ENCODE data around the gene GFOD2. TPM values are rescaled to one million over a fixed set of nuclear protein-coding genes. Genes with fewer than 3 reads are reported as not detected.

Gene GFOD2
- total and polyA plus RNA-seq, 7 experiments from 2014 or later = 4.6 to 14.6 (median 11.4) TPM

DNA sequence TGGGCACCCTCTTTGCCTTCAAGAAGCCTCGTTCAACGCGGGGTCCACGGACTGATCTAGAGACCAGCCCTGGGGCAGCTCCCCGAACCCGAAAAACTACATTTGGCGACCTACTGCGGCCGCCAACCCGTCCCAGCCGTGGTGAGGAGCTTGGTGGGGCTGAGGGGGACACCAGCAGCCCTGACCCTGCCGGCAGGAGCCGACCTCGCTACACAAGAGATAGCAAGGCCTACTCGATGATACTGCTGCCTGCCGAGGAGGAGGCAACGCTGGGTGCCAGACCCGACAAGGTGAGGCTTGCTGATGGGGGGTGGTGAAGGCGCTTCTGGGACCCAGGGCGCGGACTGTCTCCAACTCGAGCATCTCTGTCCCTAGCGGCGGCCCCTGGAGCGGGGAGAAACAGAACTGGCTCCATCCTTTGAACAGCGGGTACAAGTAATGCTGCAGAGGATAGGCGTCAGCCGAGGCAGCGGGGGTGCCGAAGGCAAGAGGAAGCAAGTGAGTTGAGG lies 64.7 kb downstream of the GFOD2 start:
- no peaks in the 10 kb centered on the region for H3K9me3 Mint-ChIP-seq
- H3K36me3 Mint-ChIP-seq = peaks cover 8 to 26% (median 21%) of the 10 kb centered on the region in 5 donors
- peak overlapping the region in 1 of 9 donors; percentile 80 for H3K27ac Mint-ChIP-seq
- H3K4me3 ChIP-seq (ENCODE audit: low read length) = no peak overlapping the region
- no peaks in the 10 kb centered on the region for H3K9me3 ChIP-seq (ENCODE audit: control insufficient read depth in 2 of 3, low read length in 3 of 3)
- intact Hi-C loops (cut with micrococcal nuclease) = no loop called here
- POLR2A ChIA-PET = interaction anchor here (0.9 kb wide), 1 partner anchor 9 kb away, joined by 3 read pairs; no protein-coding TSS in a partner anchor
- no peak for ATAC-seq
- H3K4me1 Mint-ChIP-seq = peaks cover 14 to 31% (median 25%) of the 10 kb centered on the region in 7 donors
- no peak overlapping the region for H3K4me3 Mint-ChIP-seq
- H3K27me3 Mint-ChIP-seq = no peaks in the 10 kb centered on the region
- DNase-seq = no peak
- no peaks in the 10 kb centered on the region for H3K27me3 ChIP-seq (ENCODE audit: control insufficient read depth in 2 of 2, insufficient read depth in 2 of 2, low read length in 2 of 2)
- H3K36me3 ChIP-seq (ENCODE audit: control insufficient read depth in 2 of 3, insufficient read depth in 3 of 3, low read length in 3 of 3) = peaks cover 0 to 83% (median 30%) of the 10 kb centered on the region in 3 experiments
- H3K4me1 ChIP-seq (ENCODE audit: control insufficient read depth in 2 of 2, insufficient read depth in 2 of 2, low read length in 2 of 2) = peaks cover 6 to 8% of the 10 kb centered on the region in 2 donors
- CTCF ChIA-PET = interaction anchor here (1.1 kb wide), 1 partner anchor 13 kb away, joined by 3 read pairs; no protein-coding TSS in a partner anchor
- H3K27ac ChIP-seq (ENCODE audit: low read depth, low read length) = no peak overlapping the region

DNA sequence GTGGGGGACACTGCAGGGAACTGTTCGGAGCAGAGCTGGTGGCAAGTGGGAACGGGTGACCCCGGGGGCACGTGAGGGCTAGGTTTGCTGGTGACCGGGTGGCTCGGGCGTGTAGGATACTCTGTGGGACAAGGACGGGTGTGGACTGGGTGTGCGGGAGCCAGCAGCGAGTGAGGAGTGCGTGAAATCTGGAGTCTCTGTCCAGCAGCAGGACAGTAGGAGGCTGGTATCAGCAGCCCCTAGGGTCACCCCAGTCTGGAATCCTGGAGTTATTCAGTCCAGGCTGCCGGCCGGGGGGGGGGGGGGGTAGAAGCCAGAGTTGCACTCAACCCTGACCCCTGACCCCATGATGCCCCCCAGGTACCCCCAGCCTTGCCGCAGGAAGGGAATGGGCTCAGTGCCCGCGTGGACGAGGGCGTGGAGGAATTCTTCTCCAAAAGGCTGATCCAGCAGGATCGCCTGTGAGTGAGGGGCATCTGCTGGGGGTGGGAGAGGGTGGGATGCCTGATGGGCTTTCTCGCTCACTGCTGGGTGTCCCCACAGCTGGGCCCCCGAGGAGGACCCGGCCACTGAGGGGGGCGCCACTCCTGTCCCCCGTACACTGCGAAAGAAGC lies 65.2 kb downstream of the GFOD2 start:
- no peaks in the 10 kb centered on the region for H3K27me3 Mint-ChIP-seq
- Histone ChIP-seq H3K9me3 (ENCODE audit: control insufficient read depth in 2 of 3, low read length in 3 of 3) (no peaks in the 10 kb centered on the region), H3K4me1 (ENCODE audit: control insufficient read depth in 2 of 2, insufficient read depth in 2 of 2, low read length in 2 of 2) (peaks cover under 1 to 4% of the 10 kb centered on the region in 2 donors), H3K4me3 (ENCODE audit: low read length) (no peak overlapping the region), H3K27me3 (ENCODE audit: control insufficient read depth in 2 of 2, insufficient read depth in 2 of 2, low read length in 2 of 2) (no peaks in the 10 kb centered on the region), H3K27ac (ENCODE audit: low read depth, low read length) (no peak overlapping the region), H3K36me3 (ENCODE audit: control insufficient read depth in 2 of 3, insufficient read depth in 3 of 3, low read length in 3 of 3) (peaks cover 0 to 89% (median 34%) of the 10 kb centered on the region in 3 experiments)
- ATAC-seq (no peak), DNase-seq (no peak)
- ChIA-PET POLR2A (interaction anchor here (0.9 kb wide), 1 partner anchor 10 kb away, joined by 3 read pairs; no protein-coding TSS in a partner anchor), CTCF (interaction anchor here (1.1 kb wide), 1 partner anchor 14 kb away, joined by 3 read pairs; no protein-coding TSS in a partner anchor)
- H3K9me3 Mint-ChIP-seq = no peaks in the 10 kb centered on the region
- no peak overlapping the region for H3K4me3 Mint-ChIP-seq
- peak overlapping the region in 1 of 9 donors; percentile 80 for H3K27ac Mint-ChIP-seq
- intact Hi-C loops (cut with micrococcal nuclease) = no loop called here
- H3K36me3 Mint-ChIP-seq = peaks cover 8 to 26% (median 21%) of the 10 kb centered on the region in 5 donors
- peaks cover 8 to 26% (median 21%) of the 10 kb centered on the region in 7 donors for H3K4me1 Mint-ChIP-seq

DNA sequence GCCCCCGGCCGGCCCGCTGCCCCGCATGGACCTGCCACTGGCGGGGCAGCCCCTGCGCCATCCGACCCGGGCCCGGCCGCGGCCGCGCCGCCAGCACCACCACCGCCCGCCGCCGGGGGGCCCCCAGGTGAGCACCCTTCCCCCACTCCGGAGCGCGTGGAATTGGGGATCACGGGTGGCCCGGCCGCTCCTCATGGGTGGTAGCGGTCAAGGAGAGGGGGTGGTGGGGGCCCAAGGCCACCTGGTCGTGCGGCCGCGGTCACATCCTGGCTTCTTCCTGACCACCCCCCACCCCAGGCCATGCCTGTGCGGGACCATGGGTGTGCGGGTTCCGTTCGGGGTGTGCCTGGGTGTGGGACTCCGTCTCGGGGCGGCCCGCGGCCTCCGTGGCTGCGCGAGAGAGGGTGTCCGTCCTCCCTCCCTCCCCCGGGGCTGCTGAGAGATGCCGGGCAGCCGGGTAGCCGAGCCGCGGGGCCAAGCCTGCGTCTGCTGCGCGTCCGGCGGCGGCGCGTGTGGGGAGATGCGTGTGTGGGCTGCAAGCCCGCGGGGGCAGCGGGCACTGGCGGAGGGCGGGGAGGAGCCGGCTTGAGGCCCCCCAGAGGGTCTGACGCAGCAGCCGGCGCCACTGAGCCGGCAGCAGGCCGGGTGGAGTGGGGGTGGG lies 65.9 kb downstream of the GFOD2 start:
- peaks cover 9 to 19% (median 17%) of the 10 kb centered on the region in 7 donors for H3K4me1 Mint-ChIP-seq
- Histone ChIP-seq H3K27ac (ENCODE audit: low read depth, low read length) (no peak overlapping the region), H3K4me1 (ENCODE audit: control insufficient read depth in 2 of 2, insufficient read depth in 2 of 2, low read length in 2 of 2) (no peaks in the 10 kb centered on the region), H3K27me3 (ENCODE audit: control insufficient read depth in 2 of 2, insufficient read depth in 2 of 2, low read length in 2 of 2) (no peaks in the 10 kb centered on the region), H3K36me3 (ENCODE audit: control insufficient read depth in 2 of 3, insufficient read depth in 3 of 3, low read length in 3 of 3) (peaks cover 0 to 92% (median 36%) of the 10 kb centered on the region in 3 experiments), H3K9me3 (ENCODE audit: control insufficient read depth in 2 of 3, low read length in 3 of 3) (no peaks in the 10 kb centered on the region), H3K4me3 (ENCODE audit: low read length) (no peak overlapping the region)
- H3K4me3 Mint-ChIP-seq = no peak overlapping the region
- ChIA-PET POLR2A (no interaction called here), CTCF (no interaction called here)
- H3K36me3 Mint-ChIP-seq = peaks cover 8 to 26% (median 21%) of the 10 kb centered on the region in 5 donors
- ATAC-seq = no peak
- intact Hi-C loops (cut with micrococcal nuclease) = no loop called here
- H3K27ac Mint-ChIP-seq = peak overlapping the region in 1 of 9 donors; percentile 80
- no peaks in the 10 kb centered on the region for H3K9me3 Mint-ChIP-seq
- no peaks in the 10 kb centered on the region for H3K27me3 Mint-ChIP-seq
- no peak for DNase-seq

DNA sequence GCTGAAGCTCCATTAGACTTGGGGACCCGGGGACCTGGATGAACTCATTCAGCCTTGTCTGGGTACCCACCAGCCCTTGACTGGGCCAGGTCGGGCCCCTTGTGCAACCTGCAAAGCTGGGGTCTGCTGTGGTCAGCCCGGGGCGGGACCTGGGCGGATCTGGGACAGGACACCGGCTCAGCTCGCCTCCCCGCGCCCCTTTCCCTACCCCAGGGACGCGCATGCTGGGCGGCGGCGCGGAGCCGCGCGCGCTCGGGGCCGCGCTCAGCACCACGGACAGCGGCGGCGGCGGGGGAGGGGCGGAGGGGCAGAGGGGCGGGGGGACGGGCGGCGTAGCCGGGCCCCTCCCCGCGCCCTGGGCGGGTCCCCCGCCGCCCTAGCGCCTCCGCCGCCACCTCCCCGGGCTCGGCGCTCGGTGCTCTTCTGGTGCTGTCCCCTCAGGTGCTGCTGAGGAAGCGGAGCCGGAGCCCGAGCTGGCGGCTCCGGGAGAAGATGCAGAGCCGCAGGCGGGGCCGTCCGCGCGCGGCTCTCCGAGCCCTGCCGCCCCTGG lies 66.5 kb downstream of the GFOD2 start:
- Histone ChIP-seq H3K27me3 (ENCODE audit: control insufficient read depth in 2 of 2, insufficient read depth in 2 of 2, low read length in 2 of 2) (no peaks in the 10 kb centered on the region), H3K9me3 (ENCODE audit: control insufficient read depth in 2 of 3, low read length in 3 of 3) (no peaks in the 10 kb centered on the region), H3K4me3 (ENCODE audit: low read length) (no peak overlapping the region), H3K36me3 (ENCODE audit: control insufficient read depth in 2 of 3, insufficient read depth in 3 of 3, low read length in 3 of 3) (peaks cover 0 to 89% (median 36%) of the 10 kb centered on the region in 3 experiments), H3K27ac (ENCODE audit: low read depth, low read length) (peak overlapping the region; percentile 7), H3K4me1 (ENCODE audit: control insufficient read depth in 2 of 2, insufficient read depth in 2 of 2, low read length in 2 of 2) (no peaks in the 10 kb centered on the region)
- ChIA-PET CTCF (interaction anchor here (1.5 kb wide), 1 partner anchor 91 kb away, joined by 3 read pairs; no protein-coding TSS in a partner anchor), POLR2A (interaction anchor here (1.8 kb wide), 1 partner anchor 8 kb away, joined by 6 read pairs; the partner anchor contains the start of genes ACD and PARD6A)
- peaks cover 5 to 18% (median 15%) of the 10 kb centered on the region in 7 donors for H3K4me1 Mint-ChIP-seq
- H3K36me3 Mint-ChIP-seq = peaks cover 8 to 26% (median 21%) of the 10 kb centered on the region in 5 donors
- no peak overlapping the region for H3K4me3 Mint-ChIP-seq
- ATAC-seq (peak; percentile 28), DNase-seq (no peak)
- H3K27ac Mint-ChIP-seq = no peak overlapping the region
- intact Hi-C loops (cut with micrococcal nuclease) = no loop called here
- no peaks in the 10 kb centered on the region for H3K27me3 Mint-ChIP-seq
- H3K9me3 Mint-ChIP-seq = no peaks in the 10 kb centered on the region

DNA sequence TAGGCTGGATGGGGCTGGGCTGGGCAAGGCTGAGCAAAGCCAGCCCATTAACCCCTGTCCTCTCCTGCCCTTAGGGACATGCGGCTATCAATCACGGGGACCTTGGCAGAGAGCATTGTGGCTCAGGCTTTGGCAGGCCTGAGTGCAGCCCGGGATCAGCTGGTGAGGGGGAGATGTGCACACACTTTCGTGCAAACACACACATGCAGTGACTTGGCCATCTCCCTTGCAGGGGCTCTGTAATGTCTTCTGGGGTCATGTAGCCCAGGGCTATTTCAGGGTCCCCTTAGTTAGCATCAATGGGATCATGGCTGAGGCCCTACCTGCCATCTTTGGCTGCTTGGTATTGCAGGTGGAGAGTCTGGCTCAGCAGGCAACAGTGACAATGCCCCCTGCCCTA lies 67.3 kb downstream of the GFOD2 start:
- H3K36me3 Mint-ChIP-seq = peaks cover 8 to 26% (median 21%) of the 10 kb centered on the region in 5 donors
- Histone ChIP-seq H3K9me3 (ENCODE audit: control insufficient read depth in 2 of 3, low read length in 3 of 3) (no peaks in the 10 kb centered on the region), H3K4me1 (ENCODE audit: control insufficient read depth in 2 of 2, insufficient read depth in 2 of 2, low read length in 2 of 2) (no peaks in the 10 kb centered on the region), H3K4me3 (ENCODE audit: low read length) (no peak overlapping the region), H3K36me3 (ENCODE audit: control insufficient read depth in 2 of 3, insufficient read depth in 3 of 3, low read length in 3 of 3) (peaks cover 0 to 88% (median 36%) of the 10 kb centered on the region in 3 experiments), H3K27ac (ENCODE audit: low read depth, low read length) (peak overlapping the region; percentile 7), H3K27me3 (ENCODE audit: control insufficient read depth in 2 of 2, insufficient read depth in 2 of 2, low read length in 2 of 2) (no peaks in the 10 kb centered on the region)
- ATAC-seq = no peak
- peaks cover 5 to 18% (median 16%) of the 10 kb centered on the region in 7 donors for H3K4me1 Mint-ChIP-seq
- peak overlapping the region in 6 of 9 donors; percentile 19 to 76 (median 42) for H3K27ac Mint-ChIP-seq
- POLR2A ChIA-PET = interaction anchor here (1.4 to 1.8 kb wide), 2 partner anchors 9 to 90 kb away, joined by 3 to 6 read pairs; partner anchors contain the start of genes ACD, CTCF and PARD6A
- no peaks in the 10 kb centered on the region for H3K9me3 Mint-ChIP-seq
- H3K27me3 Mint-ChIP-seq = no peaks in the 10 kb centered on the region
- intact Hi-C loops (cut with micrococcal nuclease) = no loop called here
- H3K4me3 Mint-ChIP-seq = no peak overlapping the region
- no peak for DNase-seq
- CTCF ChIA-PET = interaction anchor here (1.5 kb wide), 1 partner anchor 90 kb away, joined by 3 read pairs; no protein-coding TSS in a partner anchor

DNA sequence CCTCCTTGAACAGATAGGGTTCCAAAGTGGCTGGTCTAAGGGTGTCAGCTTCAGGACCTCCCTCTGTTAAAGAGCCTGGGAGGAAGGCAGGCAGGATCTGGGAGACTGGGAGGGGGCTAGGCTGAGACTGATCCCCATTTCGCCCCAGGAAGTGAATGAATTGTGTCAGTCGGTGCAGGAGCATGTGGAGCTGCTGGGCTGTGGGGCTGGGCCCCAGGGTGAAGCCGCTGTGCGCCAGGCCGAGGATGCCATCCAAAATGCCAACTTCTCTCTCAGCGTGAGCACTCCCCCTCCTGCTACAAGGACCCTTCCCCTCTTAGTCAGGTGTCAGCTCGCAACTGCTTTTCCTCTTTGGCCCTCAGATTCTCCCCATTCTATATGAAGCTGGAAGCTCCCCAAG lies 68.1 kb downstream of the GFOD2 start:
- Histone ChIP-seq H3K27me3 (ENCODE audit: control insufficient read depth in 2 of 2, insufficient read depth in 2 of 2, low read length in 2 of 2) (no peaks in the 10 kb centered on the region), H3K36me3 (ENCODE audit: control insufficient read depth in 2 of 3, insufficient read depth in 3 of 3, low read length in 3 of 3) (peaks cover 0 to 88% (median 41%) of the 10 kb centered on the region in 3 experiments), H3K27ac (ENCODE audit: low read depth, low read length) (no peak overlapping the region), H3K9me3 (ENCODE audit: control insufficient read depth in 2 of 3, low read length in 3 of 3) (no peaks in the 10 kb centered on the region), H3K4me3 (ENCODE audit: low read length) (no peak overlapping the region), H3K4me1 (ENCODE audit: control insufficient read depth in 2 of 2, insufficient read depth in 2 of 2, low read length in 2 of 2) (peaks cover 0 to 7% of the 10 kb centered on the region in 2 donors)
- H3K9me3 Mint-ChIP-seq = no peaks in the 10 kb centered on the region
- H3K27ac Mint-ChIP-seq = peak overlapping the region in 8 of 9 donors; percentile 21 to 86 (median 74)
- POLR2A ChIA-PET = interaction anchor here (1.3 to 8.9 kb wide), 4 partner anchors 7 to 96 kb away, joined by 3 to 84 read pairs (median 5); partner anchors contain the start of genes ACD, CTCF and PARD6A
- H3K4me1 Mint-ChIP-seq = peaks cover 8 to 23% (median 18%) of the 10 kb centered on the region in 7 donors
- CTCF ChIA-PET = interaction anchor here (1.5 kb wide), 1 partner anchor 89 kb away, joined by 3 read pairs; no protein-coding TSS in a partner anchor
- intact Hi-C loops (cut with micrococcal nuclease) = no loop called here
- DNase-seq (no peak), ATAC-seq (no peak)
- no peaks in the 10 kb centered on the region for H3K27me3 Mint-ChIP-seq
- peaks cover 8 to 26% (median 21%) of the 10 kb centered on the region in 5 donors for H3K36me3 Mint-ChIP-seq
- H3K4me3 Mint-ChIP-seq = peak overlapping the region in 1 of 10 donors; percentile 59

All from naive thymus-derived CD4-positive, alpha-beta T cell (primary cell).